Immature natural killer cell (primary cell): ENCODE results near the gene NINJ2. TPM values are rescaled to one million over a fixed set of nuclear protein-coding genes. Genes with fewer than 3 reads are reported as not detected.
"Not testable (repeated sequence)": the region's sequence is repeated elsewhere in the genome, so short reads cannot be mapped to it uniquely, and the experiment has no call there.

Experiments used
- DNase-seq, 3 donors: peaks; one replicate each; pipeline ENCODE4 v3.0.0; 2022; ENCODE audit warnings: mixed read lengths in 1 of 3
- H3K27ac Mint-ChIP-seq, 6 donors: one replicate each; pipeline ENCODE4 v1.8.0; 2020; ENCODE audit warnings: mixed read lengths in 6 of 6, mild to moderate bottlenecking in 5 of 6, inconsistent platforms in 4 of 6, moderate library complexity in 3 of 6
- H3K27me3 Mint-ChIP-seq, 3 donors: one replicate each; pipeline ENCODE4 v1.8.0; 2020 to 2021; ENCODE audit warnings: low read depth in 3 of 3, mild to moderate bottlenecking in 3 of 3, mixed read lengths in 3 of 3, moderate library complexity in 3 of 3, inconsistent platforms in 1 of 3
- H3K36me3 Mint-ChIP-seq, 3 donors: one replicate each; pipeline ENCODE4 v1.8.0; 2020; ENCODE audit warnings: mixed read lengths in 3 of 3, inconsistent platforms in 2 of 3, mild to moderate bottlenecking in 2 of 3
- H3K4me1 Mint-ChIP-seq, 2 donors: one replicate each; pipeline ENCODE4 v1.8.0; 2020; ENCODE audit warnings: inconsistent platforms in 2 of 2, mild to moderate bottlenecking in 2 of 2, mixed read lengths in 2 of 2, moderate library complexity in 1 of 2
- H3K4me3 Mint-ChIP-seq, 5 donors: one replicate each; pipeline ENCODE4 v1.8.0; 2020; ENCODE audit warnings: mild to moderate bottlenecking in 5 of 5, mixed read lengths in 5 of 5, inconsistent platforms in 3 of 5, moderate library complexity in 3 of 5
- H3K9me3 Mint-ChIP-seq, 6 donors: one replicate each; pipeline ENCODE4 v1.8.0; 2020; ENCODE audit warnings: mild to moderate bottlenecking in 6 of 6, mixed read lengths in 6 of 6, inconsistent platforms in 4 of 6, moderate library complexity in 3 of 6
- polyA plus RNA-seq, 3 donors: library from polyadenylated mRNA; unstranded; fragments of 300-500 nt; fragmentation: Illumina TruSeq; gene quantifications; one replicate each; pipeline ENCODE4 v1.2.3, GENCODE V29; 2021

NINJ2 gene
- polyA plus RNA-seq, result 10 to 100 TPM; 18.2 to 42.3 (median 25.7) TPM

- Mint-ChIP-seq H3K27me3 (peaks cover 0 to 9% (median 3%) of the 10 kb centered on the region in 3 donors), H3K9me3 (no peaks in the 10 kb centered on the region), H3K36me3 (no peaks in the 10 kb centered on the region), H3K4me3 (no peak within 1 kb of the TSS), H3K4me1 (peaks cover 16 to 17% of the 10 kb centered on the region in 2 donors), H3K27ac (peak within 1 kb of the TSS in 1 of 6 donors; percentile 24)
- no peak for DNase-seq
Observed at GRCh38 chr12:663293-663871, at the start of gene NINJ2. TSS of gene NINJ2 (minus strand) at chr12:663445. CDS start at chr12:663360, 85 bp downstream.

GRCh38 chr12:712172-712863 lies 49.1 kb upstream of the NINJ2 start:
- DNase-seq, result no peak
- Mint-ChIP-seq H3K4me3 (no peak overlapping the region), H3K27me3 (peaks cover 0 to 2% (median 0%) of the 10 kb centered on the region in 3 donors), H3K4me1 (no peaks in the 10 kb centered on the region), H3K27ac (no peak overlapping the region), H3K36me3 (no peaks in the 10 kb centered on the region), H3K9me3 (peaks cover 0 to 2% (median 0%) of the 10 kb centered on the region in 6 donors)

- no peak for DNase-seq
- Mint-ChIP-seq H3K27ac (no peak overlapping the region), H3K9me3 (no peaks in the 10 kb centered on the region), H3K4me1 (no peaks in the 10 kb centered on the region), H3K36me3 (no peaks in the 10 kb centered on the region), H3K27me3 (peaks cover 2% of the 10 kb centered on the region in 3 donors), H3K4me3 (no peak overlapping the region)
Observed at GRCh38 chr12:709455-710020, 46.3 kb upstream of the NINJ2 start.

- H3K27ac Mint-ChIP-seq, result peak overlapping the region in 1 of 6 donors; percentile 62
- not testable (repeated sequence) for DNase-seq, H3K9me3 Mint-ChIP-seq, H3K27me3 Mint-ChIP-seq, H3K36me3 Mint-ChIP-seq, H3K4me1 Mint-ChIP-seq, H3K4me3 Mint-ChIP-seq
Observed at GRCh38 chr12:708084-708483, 44.8 kb upstream of the NINJ2 start.

- H3K4me3 Mint-ChIP-seq, result no peak overlapping the region
- H3K4me1 Mint-ChIP-seq, result no peaks in the 10 kb centered on the region
- H3K9me3 Mint-ChIP-seq, result peaks cover 0 to 2% (median 0%) of the 10 kb centered on the region in 6 donors
- H3K27me3 Mint-ChIP-seq, result peaks cover 0 to 3% (median 2%) of the 10 kb centered on the region in 3 donors
- no peak overlapping the region for H3K27ac Mint-ChIP-seq
- no peaks in the 10 kb centered on the region for H3K36me3 Mint-ChIP-seq
- DNase-seq, result no peak
Observed at GRCh38 chr12:704516-705242, 41.4 kb upstream of the NINJ2 start.

GRCh38 chr12:701896-702539 lies 38.8 kb upstream of the NINJ2 start:
- Mint-ChIP-seq H3K27ac (no peak overlapping the region), H3K9me3 (peaks cover 4 to 12% (median 8%) of the 10 kb centered on the region in 6 donors), H3K4me1 (peaks cover 5 to 10% of the 10 kb centered on the region in 2 donors), H3K27me3 (peaks cover 0 to 3% (median 2%) of the 10 kb centered on the region in 3 donors), H3K36me3 (peaks cover 0 to 5% (median 0%) of the 10 kb centered on the region in 3 donors), H3K4me3 (no peak overlapping the region)
- DNase-seq, result no peak

- no peak overlapping the region for H3K4me3 Mint-ChIP-seq
- H3K36me3 Mint-ChIP-seq, result peaks cover 0 to 5% (median 0%) of the 10 kb centered on the region in 3 donors
- H3K9me3 Mint-ChIP-seq, result peaks cover 4 to 12% (median 8%) of the 10 kb centered on the region in 6 donors
- peaks cover 5 to 11% of the 10 kb centered on the region in 2 donors for H3K4me1 Mint-ChIP-seq
- H3K27ac Mint-ChIP-seq, result no peak overlapping the region
- peaks cover 0 to 1% (median 0%) of the 10 kb centered on the region in 3 donors for H3K27me3 Mint-ChIP-seq
- DNase-seq, result no peak
Observed at GRCh38 chr12:700016-700415, 36.8 kb upstream of the NINJ2 start.

GRCh38 chr12:698222-698621 lies 35.0 kb upstream of the NINJ2 start:
- H3K27me3 Mint-ChIP-seq, H3K4me3 Mint-ChIP-seq, DNase-seq, H3K27ac Mint-ChIP-seq, H3K36me3 Mint-ChIP-seq: not testable (repeated sequence)
- Mint-ChIP-seq H3K4me1 (peaks cover 5 to 11% of the 10 kb centered on the region in 2 donors), H3K9me3 (peaks cover 4 to 12% (median 8%) of the 10 kb centered on the region in 6 donors)

- peaks cover 5 to 11% of the 10 kb centered on the region in 2 donors for H3K4me1 Mint-ChIP-seq
- no peaks in the 10 kb centered on the region for H3K27me3 Mint-ChIP-seq
- no peak overlapping the region for H3K4me3 Mint-ChIP-seq
- peak overlapping the region in 2 of 6 donors; percentile 8 to 10 for H3K27ac Mint-ChIP-seq
- DNase-seq, result no peak
- peaks cover 0 to 5% (median 0%) of the 10 kb centered on the region in 3 donors for H3K36me3 Mint-ChIP-seq
- peaks cover 4 to 12% (median 8%) of the 10 kb centered on the region in 6 donors for H3K9me3 Mint-ChIP-seq
Observed at GRCh38 chr12:697481-697880, 34.2 kb upstream of the NINJ2 start.

GRCh38 chr12:694734-695503 lies 31.7 kb upstream of the NINJ2 start:
- no peak for DNase-seq
- Mint-ChIP-seq H3K4me3 (no peak overlapping the region), H3K4me1 (peaks cover 5 to 11% of the 10 kb centered on the region in 2 donors), H3K36me3 (peaks cover 0 to 5% (median 0%) of the 10 kb centered on the region in 3 donors), H3K27me3 (no peaks in the 10 kb centered on the region), H3K9me3 (peaks cover 3 to 12% (median 8%) of the 10 kb centered on the region in 6 donors), H3K27ac (no peak overlapping the region)

- peaks cover 5 to 11% of the 10 kb centered on the region in 2 donors for H3K4me1 Mint-ChIP-seq
- no peaks in the 10 kb centered on the region for H3K27me3 Mint-ChIP-seq
- H3K27ac Mint-ChIP-seq, result no peak overlapping the region
Observed at GRCh38 chr12:693934-694533, 30.8 kb upstream of the NINJ2 start.

GRCh38 chr12:692274-692673 lies 29.0 kb upstream of the NINJ2 start:
- no peaks in the 10 kb centered on the region for H3K27me3 Mint-ChIP-seq
- H3K36me3 Mint-ChIP-seq, result no peaks in the 10 kb centered on the region
- no peak overlapping the region for H3K4me3 Mint-ChIP-seq
- DNase-seq, result no peak
- H3K9me3 Mint-ChIP-seq, result peaks cover 0 to under 1% (median 0%) of the 10 kb centered on the region in 6 donors
- no peak overlapping the region for H3K27ac Mint-ChIP-seq
- H3K4me1 Mint-ChIP-seq, result peaks cover under 1 to 4% of the 10 kb centered on the region in 2 donors

More at GRCh38 chr12:693934-694533, 30.8 kb upstream of the NINJ2 start:
- Mint-ChIP-seq H3K4me3 (no peak overlapping the region), H3K9me3 (peaks cover 3 to 12% (median 8%) of the 10 kb centered on the region in 6 donors), H3K36me3 (peaks cover 0 to 5% (median 0%) of the 10 kb centered on the region in 3 donors)
- DNase-seq, result no peak
